SK-N-DZ (cell line): ENCODE data around the gene CYGB.

ENCODE experiments used
- DNase-seq: peaks from one replicate; pipeline ENCODE4 v3.0.0-alpha.2; 2015; ENCODE audit warnings: low spot score
- small RNA-seq, 2 experiments: library from RNA; depleted of rRNA; stranded (forward); fragments of <200 nt; gene quantifications; one replicate each; pipeline ENCODE3, GENCODE V24; 2014

CYGB gene

GRCh38 chr17:76481071-76481655, 56.3 kb downstream of the CYGB start:
- DNase-seq, result peak; percentile 60

GRCh38 chr17:76480632-76481031, 56.9 kb downstream of the CYGB start:
- DNase-seq, result peak; percentile 68

- no peak for DNase-seq
Observed at GRCh38 chr17:76479515-76480060, 57.9 kb downstream of the CYGB start.

- DNase-seq, result no peak
Observed at GRCh38 chr17:76478730-76479514, 58.6 kb downstream of the CYGB start.

- no peak for DNase-seq
Observed at GRCh38 chr17:76478097-76478496, 59.4 kb downstream of the CYGB start.

DNA sequence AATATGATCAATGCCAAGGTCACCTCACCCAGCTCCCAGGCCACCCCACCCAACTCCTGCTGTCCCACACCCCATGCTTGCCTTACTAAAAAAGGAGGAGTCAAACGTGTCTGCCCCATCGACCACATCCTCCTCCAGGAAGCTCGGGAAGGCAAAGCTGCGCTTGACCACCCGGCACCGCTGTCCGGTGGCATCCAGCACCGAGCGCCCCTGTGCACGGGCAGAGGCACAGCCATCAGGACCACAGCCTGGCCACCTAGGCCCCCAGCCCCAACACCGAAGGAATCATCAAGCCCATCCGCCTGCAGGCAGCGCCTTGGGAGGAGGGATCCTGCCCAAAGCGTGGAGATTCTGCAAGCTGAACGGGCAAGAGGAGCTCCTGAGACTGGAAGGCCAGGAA, 59.9 kb downstream of the CYGB start:
- no peak for DNase-seq

Small RNA genes lying within 50 kb of the gene (small RNA-seq; reads per million reads assigned to genes)
- 0 reads per million in 2 experiments for gene SNORD1A
- 16.3 to 272 reads per million in 2 experiments for gene SNORD1B
